CD14-positive monocyte (primary cell): ENCODE data around the gene ACP1. TPM values are rescaled to one million over a fixed set of nuclear protein-coding genes. Genes with fewer than 3 reads are reported as not detected.

Experiments
- DNase-seq, 3 donors: peaks; one replicate each; pipeline ENCODE4 v3.0.0-alpha.2; 2011 to 2022
- H2AFZ ChIP-seq: 2 replicates; pipeline ENCODE4 v1.6.0; 2012; ENCODE audit warnings: mild to moderate bottlenecking, low read depth, low read length, inconsistent platforms; ENCODE audit not compliant: insufficient read depth, poor library complexity, severe bottlenecking
- H3K27ac ChIP-seq, 2 donors: 1 replicate in 1 of 2; 2 replicates in 1 of 2; pipeline ENCODE4 v1.5.1; 2012 to 2013; ENCODE audit warnings: low read length in 2 of 2, control low read depth in 1 of 2, inconsistent platforms in 1 of 2, low read depth in 1 of 2, mild to moderate bottlenecking in 1 of 2
- H3K27me3 ChIP-seq, 2 donors: one replicate each; pipeline versions ENCODE4 v1.6.0 to v1.6.1; 2011 to 2013; ENCODE audit warnings: low read length in 2 of 2; ENCODE audit not compliant: control insufficient read depth in 2 of 2, insufficient read depth in 2 of 2
- H3K36me3 ChIP-seq, 2 donors: replicated peaks in 1 of 2; 1 replicate in 1 of 2; 2 replicates in 1 of 2; pipeline versions ENCODE4 v1.5.1 to v1.6.1; 2012 to 2013; ENCODE audit warnings: low read length in 2 of 2, control low read depth in 1 of 2, inconsistent platforms in 1 of 2, mild to moderate bottlenecking in 1 of 2; ENCODE audit not compliant: insufficient read depth in 2 of 2, control insufficient read depth in 1 of 2
- H3K4me1 ChIP-seq, 2 donors: 1 replicate in 1 of 2; 2 replicates in 1 of 2; pipeline versions ENCODE4 v1.5.1 to v1.6.1; 2012 to 2013; ENCODE audit warnings: low read length in 2 of 2, control low read depth in 1 of 2, inconsistent platforms in 1 of 2, mild to moderate bottlenecking in 1 of 2, moderate library complexity in 1 of 2; ENCODE audit not compliant: insufficient read depth in 2 of 2, control insufficient read depth in 1 of 2
- H3K4me2 ChIP-seq: replicated peaks from 2 replicates; pipeline ENCODE3; 2012; ENCODE audit warnings: low read length, moderate library complexity, mild to moderate bottlenecking; ENCODE audit not compliant: poor library complexity, severe bottlenecking; ENCODE audit errors: extremely low read depth
- H3K4me3 ChIP-seq, 3 experiments: fragments of 200-600 bp in 1 of 3; sonication (generic) in 1 of 3; replicated peaks in 1 of 3; 1 replicate in 2 of 3; 2 replicates in 1 of 3; pipeline ENCODE4 v1.5.1; 2011 to 2013; ENCODE audit warnings: low read length in 3 of 3, mild to moderate bottlenecking in 3 of 3, control low read depth in 2 of 3, low read depth in 2 of 3, inconsistent platforms in 1 of 3, moderate library complexity in 1 of 3
- H3K79me2 ChIP-seq: 2 replicates; pipeline ENCODE4 v1.6.0; 2012; ENCODE audit warnings: mild to moderate bottlenecking, control low read depth, inconsistent platforms, low read length, moderate library complexity; ENCODE audit not compliant: insufficient read depth
- H3K9ac ChIP-seq: 2 replicates; pipeline ENCODE4 v1.6.0; 2017; ENCODE audit warnings: low read length, mild to moderate bottlenecking; ENCODE audit not compliant: insufficient read depth, poor library complexity, severe bottlenecking
- H3K9me3 ChIP-seq, 2 donors: replicated peaks in 1 of 2; 1 replicate in 1 of 2; 2 replicates in 1 of 2; pipeline versions ENCODE4 v1.5.1 to v1.6.1; 2012 to 2013; ENCODE audit warnings: low read length in 2 of 2, control low read depth in 1 of 2; ENCODE audit not compliant: control insufficient read depth in 1 of 2, insufficient read depth in 1 of 2
- H4K20me1 ChIP-seq: 2 replicates; pipeline ENCODE4 v1.6.0; 2012; ENCODE audit warnings: mild to moderate bottlenecking, low read length, control low read depth, moderate library complexity; ENCODE audit not compliant: insufficient read depth
- H3K27ac Mint-ChIP-seq, 7 donors: one replicate each; pipeline ENCODE4 v1.8.0; 2020; ENCODE audit warnings: mild to moderate bottlenecking in 7 of 7, mixed read lengths in 7 of 7, moderate library complexity in 6 of 7, inconsistent platforms in 2 of 7
- H3K27me3 Mint-ChIP-seq, 3 donors: one replicate each; pipeline ENCODE4 v1.8.0; 2021 to 2022; ENCODE audit warnings: low read depth in 3 of 3, mild to moderate bottlenecking in 3 of 3, mixed read lengths in 3 of 3, moderate library complexity in 3 of 3, inconsistent platforms in 1 of 3
- H3K36me3 Mint-ChIP-seq, 2 donors: one replicate each; pipeline ENCODE4 v1.8.0; 2020; ENCODE audit warnings: mixed read lengths in 2 of 2, inconsistent platforms in 1 of 2, mild to moderate bottlenecking in 1 of 2
- H3K4me1 Mint-ChIP-seq: one replicate; pipeline ENCODE4 v1.8.0; 2020; ENCODE audit warnings: mild to moderate bottlenecking, mixed read lengths
- H3K4me3 Mint-ChIP-seq, 2 donors: one replicate each; pipeline ENCODE4 v1.8.0; 2020; ENCODE audit warnings: mild to moderate bottlenecking in 2 of 2, mixed read lengths in 2 of 2, moderate library complexity in 1 of 2
- H3K9me3 Mint-ChIP-seq, 7 donors: one replicate each; pipeline ENCODE4 v1.8.0; 2020 to 2022; ENCODE audit warnings: mixed read lengths in 7 of 7, mild to moderate bottlenecking in 6 of 7, moderate library complexity in 6 of 7, inconsistent platforms in 2 of 7
- CTCF ChIP-seq: fragments of 200-600 bp; IDR thresholded peaks from one replicate; pipeline ENCODE4 v1.8.0; 2022; ENCODE audit warnings: antibody characterized with exemption, mild to moderate bottlenecking
- WGBS: methylation state at CpG from one replicate; pipeline ENCODE4 v1.1.5; 2013; ENCODE audit warnings: missing lambda C conversion rate; ENCODE audit not compliant: insufficient coverage; 5-methylcytosine and 5-hydroxymethylcytosine counted together
- intact Hi-C, 2 donors: fragments of 100-400 bp; cut with micrococcal nuclease; formaldehyde crosslinking; loops; one replicate each; pipeline versions ENCODE4 v1.15.0 to v1.15.1; 2023
- polyA plus RNA-seq, 3 donors: library from polyadenylated mRNA; depleted of rRNA in 1 of 3; unstranded in 2 of 3; stranded (reverse) in 1 of 3; fragments of 300-500 nt in 2 of 3; fragments of >200 nt in 1 of 3; fragmentation: Illumina TruSeq in 2 of 3; gene quantifications; 1 replicate in 2 of 3; 2 replicates in 1 of 3; pipeline ENCODE4 v1.2.3, GENCODE V29; 2012 to 2021

The ACP1 gene
- polyA plus RNA-seq, 3 donors: 51.8 to 77.0 (median 73.2) TPM

- Mint-ChIP-seq H3K27me3 (no peaks in the 10 kb centered on the region), H3K9me3 (no peaks in the 10 kb centered on the region), H3K4me1 (no peaks in the 10 kb centered on the region), H3K27ac (no peak overlapping the region), H3K36me3 (peaks cover 5 to 8% of the 10 kb centered on the region in 2 donors), H3K4me3 (no peak overlapping the region)
- Histone ChIP-seq H3K9me3 (no peaks in the 10 kb centered on the region), H4K20me1 (no peaks in the 10 kb centered on the region), H3K4me3 (no peak overlapping the region), H3K4me2 (no peak overlapping the region), H2AFZ (no peak overlapping the region), H3K27ac (no peak overlapping the region), H3K27me3 (no peaks in the 10 kb centered on the region), H3K79me2 (no peaks in the 10 kb centered on the region), H3K4me1 (no peaks in the 10 kb centered on the region), H3K36me3 (peaks cover 4 to 6% of the 10 kb centered on the region in 2 donors), H3K9ac (no peak overlapping the region)
- WGBS: 95% methylated on average over 11 of the region's 15 CpGs
- TF ChIP-seq CTCF: no peak
- intact Hi-C loops: no loop called here
- DNase-seq: no peak
Measured at GRCh38 chr2:249538-250042, 15.2 kb upstream of the ACP1 start.

- no peaks in the 10 kb centered on the region for H3K4me1 ChIP-seq
- H4K20me1 ChIP-seq: no peaks in the 10 kb centered on the region
- DNase-seq: no peak
- 92% methylated on average over 6 of the region's 6 CpGs for WGBS
- TF ChIP-seq CTCF: no peak
- no peak overlapping the region for H3K4me2 ChIP-seq
- H3K27ac ChIP-seq: no peak overlapping the region
- H3K36me3 ChIP-seq: no peaks in the 10 kb centered on the region
- no peak overlapping the region for H3K4me3 ChIP-seq
- H3K9me3 ChIP-seq: peaks cover 0 to 6% of the 10 kb centered on the region in 2 donors
- H3K79me2 ChIP-seq: no peaks in the 10 kb centered on the region
- no peak overlapping the region for H3K4me3 Mint-ChIP-seq
- no peaks in the 10 kb centered on the region for H3K4me1 Mint-ChIP-seq
- no peak overlapping the region for H3K9ac ChIP-seq
- H2AFZ ChIP-seq: no peak overlapping the region
- H3K27me3 ChIP-seq: no peaks in the 10 kb centered on the region
- peaks cover 5 to 8% of the 10 kb centered on the region in 2 donors for H3K36me3 Mint-ChIP-seq
- H3K27me3 Mint-ChIP-seq: peaks cover 0 to 2% (median 0%) of the 10 kb centered on the region in 3 donors
- H3K9me3 Mint-ChIP-seq: peaks cover 0 to 8% (median 3%) of the 10 kb centered on the region in 7 donors
- intact Hi-C loops: no loop called here
- H3K27ac Mint-ChIP-seq: no peak overlapping the region
Measured at GRCh38 chr2:252001-252602, 12.6 kb upstream of the ACP1 start.
